Upper lobe of left lung (tissue), 4 donors: Measurements from ENCODE around the gene GALNT5.

Experiments used
- POLR2A ChIP-seq, 4 donors: fragments of 450-650 bp; IDR thresholded peaks; one replicate each; pipeline ENCODE4 v1.5.1; 2016 to 2017; ENCODE audit warnings: antibody characterized with exemption in 4 of 4, mild to moderate bottlenecking in 2 of 4
- POLR2AphosphoS5 ChIP-seq, 2 donors: sonication (generic); formaldehyde crosslinking; IDR thresholded peaks; one replicate each; pipeline ENCODE4 v1.5.1; 2017; ENCODE audit warnings: antibody characterized with exemption in 2 of 2
- TF ChIP-seq, protein P1 (sequence below), 6 experiments: fragments of 450-650 bp in 4 of 6; fragments of 200-600 bp in 2 of 6; sonication (generic) in 2 of 6; IDR thresholded peaks; one replicate each; pipeline ENCODE4 v1.5.1; 2016 to 2019; ENCODE audit warnings: antibody characterized with exemption in 6 of 6

DNA sequence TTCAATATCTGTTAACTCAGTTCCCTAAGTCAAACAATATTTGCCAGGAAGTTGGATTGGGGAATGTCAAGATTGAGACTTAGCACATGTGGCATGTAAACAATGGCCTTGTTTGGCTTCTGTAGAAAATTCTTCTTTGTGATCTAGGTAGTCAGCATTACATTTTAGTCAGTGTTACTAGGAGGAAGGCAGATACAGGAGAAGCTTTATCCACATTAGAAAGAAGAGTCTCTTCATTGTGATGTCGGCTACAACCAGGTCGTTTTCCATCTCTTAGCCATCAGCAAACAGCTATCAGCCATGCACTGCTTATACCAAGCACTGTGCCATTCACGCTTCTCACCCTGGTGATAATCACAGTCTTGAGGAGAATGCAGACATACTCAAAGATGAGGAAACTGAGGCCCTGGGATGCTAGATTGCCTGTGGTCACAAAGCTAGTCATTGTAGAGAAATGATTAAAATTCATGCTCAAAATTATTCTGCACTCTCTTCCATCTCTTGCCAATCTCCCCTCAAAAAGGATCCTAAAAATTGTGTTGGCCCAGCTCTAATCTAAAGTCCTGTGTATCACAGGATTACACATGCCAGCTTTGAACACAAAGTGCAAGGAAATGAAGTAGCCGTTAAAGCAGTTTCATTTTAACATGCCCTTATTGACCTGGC lies 3.2 kb downstream of the GALNT5 start:
- TF ChIP-seq, protein P1, sequence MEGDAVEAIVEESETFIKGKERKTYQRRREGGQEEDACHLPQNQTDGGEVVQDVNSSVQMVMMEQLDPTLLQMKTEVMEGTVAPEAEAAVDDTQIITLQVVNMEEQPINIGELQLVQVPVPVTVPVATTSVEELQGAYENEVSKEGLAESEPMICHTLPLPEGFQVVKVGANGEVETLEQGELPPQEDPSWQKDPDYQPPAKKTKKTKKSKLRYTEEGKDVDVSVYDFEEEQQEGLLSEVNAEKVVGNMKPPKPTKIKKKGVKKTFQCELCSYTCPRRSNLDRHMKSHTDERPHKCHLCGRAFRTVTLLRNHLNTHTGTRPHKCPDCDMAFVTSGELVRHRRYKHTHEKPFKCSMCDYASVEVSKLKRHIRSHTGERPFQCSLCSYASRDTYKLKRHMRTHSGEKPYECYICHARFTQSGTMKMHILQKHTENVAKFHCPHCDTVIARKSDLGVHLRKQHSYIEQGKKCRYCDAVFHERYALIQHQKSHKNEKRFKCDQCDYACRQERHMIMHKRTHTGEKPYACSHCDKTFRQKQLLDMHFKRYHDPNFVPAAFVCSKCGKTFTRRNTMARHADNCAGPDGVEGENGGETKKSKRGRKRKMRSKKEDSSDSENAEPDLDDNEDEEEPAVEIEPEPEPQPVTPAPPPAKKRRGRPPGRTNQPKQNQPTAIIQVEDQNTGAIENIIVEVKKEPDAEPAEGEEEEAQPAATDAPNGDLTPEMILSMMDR (IDR thresholded peaks at IDR 0.05) = no peak
- TF ChIP-seq POLR2A (IDR thresholded peaks at IDR 0.05) (no peak), POLR2AphosphoS5 (IDR thresholded peaks at IDR 0.05) (no peak)
